ENCODE measurements around the gene LRRTM2.

DNA sequence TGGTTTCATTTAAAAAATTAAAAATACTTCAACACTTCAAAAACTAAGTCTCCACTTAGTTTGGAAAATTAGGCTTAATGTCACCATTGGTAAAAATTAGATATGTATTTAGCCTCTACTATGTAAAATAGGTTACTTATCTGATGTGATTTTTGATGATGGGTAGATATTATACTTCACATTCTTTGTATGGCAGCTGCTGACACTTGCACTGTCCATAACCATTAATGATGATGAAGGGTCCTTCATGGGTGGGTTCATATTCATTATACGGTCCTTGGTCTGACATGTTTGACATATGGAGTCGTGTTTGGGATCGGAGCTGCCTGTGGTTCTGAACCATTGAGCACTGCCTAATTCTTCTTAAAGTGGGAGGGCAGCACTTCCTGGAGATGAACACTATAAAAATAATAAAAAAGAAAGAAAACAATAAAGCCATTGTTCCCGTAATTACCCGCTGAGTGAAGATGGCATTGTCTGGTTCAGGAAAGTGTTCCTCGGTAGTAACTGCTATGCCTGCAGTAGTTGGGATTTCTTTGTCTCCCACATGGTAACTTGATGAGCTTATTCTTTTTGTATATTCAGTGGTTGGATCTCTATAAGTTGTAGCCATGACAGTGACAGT lies 2.2 kb downstream of the LRRTM2 start:
- TF ChIP-seq, protein P1, sequence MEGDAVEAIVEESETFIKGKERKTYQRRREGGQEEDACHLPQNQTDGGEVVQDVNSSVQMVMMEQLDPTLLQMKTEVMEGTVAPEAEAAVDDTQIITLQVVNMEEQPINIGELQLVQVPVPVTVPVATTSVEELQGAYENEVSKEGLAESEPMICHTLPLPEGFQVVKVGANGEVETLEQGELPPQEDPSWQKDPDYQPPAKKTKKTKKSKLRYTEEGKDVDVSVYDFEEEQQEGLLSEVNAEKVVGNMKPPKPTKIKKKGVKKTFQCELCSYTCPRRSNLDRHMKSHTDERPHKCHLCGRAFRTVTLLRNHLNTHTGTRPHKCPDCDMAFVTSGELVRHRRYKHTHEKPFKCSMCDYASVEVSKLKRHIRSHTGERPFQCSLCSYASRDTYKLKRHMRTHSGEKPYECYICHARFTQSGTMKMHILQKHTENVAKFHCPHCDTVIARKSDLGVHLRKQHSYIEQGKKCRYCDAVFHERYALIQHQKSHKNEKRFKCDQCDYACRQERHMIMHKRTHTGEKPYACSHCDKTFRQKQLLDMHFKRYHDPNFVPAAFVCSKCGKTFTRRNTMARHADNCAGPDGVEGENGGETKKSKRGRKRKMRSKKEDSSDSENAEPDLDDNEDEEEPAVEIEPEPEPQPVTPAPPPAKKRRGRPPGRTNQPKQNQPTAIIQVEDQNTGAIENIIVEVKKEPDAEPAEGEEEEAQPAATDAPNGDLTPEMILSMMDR (IDR thresholded peaks at IDR 0.05), result no peak
- no peak for TF ChIP-seq POLR2A (IDR thresholded peaks at IDR 0.05)
- no peak for TF ChIP-seq EP300 (IDR thresholded peaks at IDR 0.05)

All from tibial nerve (tissue), 4 donors.